ENCODE data around the gene ZNF407. TPM values are rescaled to one million over a fixed set of nuclear protein-coding genes. Genes with fewer than 3 reads are reported as not detected.

Gene ZNF407
- total and polyA plus RNA-seq, 7 donors = 2.4 to 10.2 (median 7.9) TPM

DNA sequence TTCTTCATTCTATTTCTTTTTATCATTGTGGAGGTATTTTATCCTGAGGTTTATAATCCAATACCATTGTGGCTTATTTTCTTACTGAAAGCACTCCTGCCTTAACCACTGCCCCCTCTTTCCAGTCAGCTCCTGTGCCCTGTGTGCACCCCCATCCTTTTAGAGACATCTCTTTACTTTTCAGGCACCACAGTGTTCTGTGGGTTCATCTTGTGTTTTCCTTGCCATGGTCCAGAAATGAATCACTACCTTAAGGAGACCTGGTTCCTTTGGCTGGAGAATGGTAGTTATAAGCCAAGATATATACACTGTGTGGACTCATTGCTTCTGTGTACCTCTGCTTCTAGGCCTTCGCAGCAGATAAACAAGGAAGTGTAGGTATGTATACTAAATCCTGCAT, 332.9 kb downstream of the ZNF407 start:
- H3K4me3 ChIP-seq = no peak overlapping the region
- no peak overlapping the region for H3K27ac ChIP-seq
- intact Hi-C loops (cut with DNase I) = no loop called here
- no peak for DNase-seq
- H3K9me3 ChIP-seq = no peaks in the 10 kb centered on the region
- no peaks in the 10 kb centered on the region for H3K36me3 ChIP-seq (ENCODE audit: insufficient read depth in 1 of 2, low read depth in 1 of 2)
- no peak for ATAC-seq
- 98 to 100% (median 100%) methylated on average over 1 of the region's 1 CpG for WGBS, 3 donors
- no peaks in the 10 kb centered on the region for H3K4me1 ChIP-seq
- no peak for TF ChIP-seq CTCF (IDR thresholded peaks at IDR 0.05)
- no peaks in the 10 kb centered on the region for H3K27me3 ChIP-seq (ENCODE audit: insufficient read depth in 3 of 3, low read length in 2 of 3)

DNA sequence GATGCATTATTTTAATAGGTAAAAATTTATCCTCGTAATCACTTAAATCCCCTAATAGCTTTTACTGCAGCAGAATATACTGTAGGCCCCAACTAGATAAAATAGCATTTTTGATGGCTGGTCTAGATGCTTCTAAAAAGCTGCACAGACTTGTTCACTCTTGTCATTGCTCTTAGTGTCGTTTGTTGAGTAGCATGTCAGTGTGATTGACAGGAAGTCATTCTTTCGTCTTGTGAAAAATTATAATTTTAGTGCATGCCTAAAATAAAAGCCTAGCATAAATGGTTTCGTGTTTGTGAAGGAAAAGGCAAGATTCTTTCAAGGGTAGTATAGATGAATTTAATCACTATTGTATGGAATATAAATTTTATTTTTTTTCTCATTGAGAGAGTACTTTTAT, 336.3 kb downstream of the ZNF407 start:
- 87 to 93% (median 91%) methylated on average over 4 of the region's 4 CpGs for WGBS, 3 donors
- no peaks in the 10 kb centered on the region for H3K27me3 ChIP-seq (ENCODE audit: insufficient read depth in 3 of 3, low read length in 2 of 3)
- H3K9me3 ChIP-seq = no peaks in the 10 kb centered on the region
- no peaks in the 10 kb centered on the region for H3K4me1 ChIP-seq
- intact Hi-C loops (cut with DNase I) = no loop called here
- ATAC-seq = no peak
- no peak for TF ChIP-seq CTCF (IDR thresholded peaks at IDR 0.05)
- DNase-seq = no peak
- no peaks in the 10 kb centered on the region for H3K36me3 ChIP-seq (ENCODE audit: insufficient read depth in 1 of 2, low read depth in 1 of 2)
- H3K27ac ChIP-seq = no peak overlapping the region
- no peak overlapping the region for H3K4me3 ChIP-seq

GRCh38 chr18:74935434-74935833, 337.8 kb downstream of the ZNF407 start:
- TF ChIP-seq CTCF (IDR thresholded peaks at IDR 0.05) = no peak
- 87 to 91% (median 90%) methylated on average over 7 of the region's 7 CpGs for WGBS, 3 donors
- ATAC-seq = no peak

DNA sequence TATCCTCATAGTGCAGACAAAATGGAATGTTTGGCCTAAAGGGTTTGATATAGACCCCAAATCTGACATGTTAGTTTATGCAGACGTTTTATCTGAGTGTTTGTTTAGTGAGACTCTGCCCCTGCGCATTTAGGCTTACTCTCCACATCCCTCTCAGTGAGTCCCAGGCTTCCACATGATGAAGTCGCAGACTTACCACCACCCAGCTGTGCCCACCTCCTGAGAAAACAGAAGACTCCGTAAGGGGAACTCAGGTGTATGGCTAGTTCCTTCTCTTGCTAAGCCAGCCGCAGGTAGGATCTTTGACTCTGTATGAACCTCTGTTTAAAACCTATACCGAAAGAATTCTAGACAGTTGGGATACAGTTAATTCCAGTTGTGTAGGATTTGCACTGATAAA, 338.7 kb downstream of the ZNF407 start:
- ATAC-seq (no peak), DNase-seq (no peak)
- Histone ChIP-seq H3K36me3 (ENCODE audit: insufficient read depth in 1 of 2, low read depth in 1 of 2) (no peaks in the 10 kb centered on the region), H3K9me3 (no peaks in the 10 kb centered on the region), H3K4me1 (no peaks in the 10 kb centered on the region), H3K27ac (no peak overlapping the region), H3K4me3 (no peak overlapping the region), H3K27me3 (ENCODE audit: insufficient read depth in 3 of 3, low read length in 2 of 3) (no peaks in the 10 kb centered on the region)
- TF ChIP-seq CTCF (IDR thresholded peaks at IDR 0.05) = no peak
- 90 to 92% (median 91%) methylated on average over 6 of the region's 6 CpGs for WGBS, 3 donors
- intact Hi-C loops (cut with DNase I) = loop anchor here in 1 of 2 donors (5.0 kb wide), 1 partner anchor 51 kb away; no protein-coding TSS in a partner anchor

More at GRCh38 chr18:74935434-74935833, 337.8 kb downstream of the ZNF407 start:
- H3K27me3 ChIP-seq (ENCODE audit: insufficient read depth in 3 of 3, low read length in 2 of 3) = no peaks in the 10 kb centered on the region
- H3K4me1 ChIP-seq = no peaks in the 10 kb centered on the region
- no peak for DNase-seq
- H3K36me3 ChIP-seq (ENCODE audit: insufficient read depth in 1 of 2, low read depth in 1 of 2) = no peaks in the 10 kb centered on the region
- intact Hi-C loops (cut with DNase I) = loop anchor here in 1 of 2 donors (5.0 kb wide), 1 partner anchor 52 kb away; no protein-coding TSS in a partner anchor
- no peaks in the 10 kb centered on the region for H3K9me3 ChIP-seq
- H3K27ac ChIP-seq = no peak overlapping the region
- no peak overlapping the region for H3K4me3 ChIP-seq

DNA sequence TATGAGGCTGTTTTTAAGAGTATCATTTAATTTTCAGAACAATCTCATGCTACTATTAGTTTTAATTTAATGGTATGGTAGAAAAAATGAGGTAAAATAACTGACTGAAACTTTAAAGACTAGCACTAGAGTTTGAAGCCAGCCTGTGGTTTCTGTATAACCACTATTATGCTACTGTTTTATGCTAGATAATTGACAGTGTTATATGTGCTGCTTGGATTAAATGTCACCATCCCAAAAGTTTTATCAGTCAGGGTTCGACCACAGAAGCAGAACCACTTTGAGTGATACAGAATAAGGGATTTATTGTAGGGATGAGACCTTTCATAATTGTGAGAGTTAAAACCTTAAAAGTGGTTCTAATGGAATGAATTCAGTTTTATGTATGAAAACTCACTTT, 339.6 kb downstream of the ZNF407 start:
- intact Hi-C loops (cut with DNase I) = loop anchor here in 1 of 2 donors (5.0 kb wide), 1 partner anchor 50 kb away; no protein-coding TSS in a partner anchor
- WGBS, 3 donors = 87 to 97% (median 89%) methylated on average over 1 of the region's 1 CpG
- Histone ChIP-seq H3K4me1 (no peaks in the 10 kb centered on the region), H3K9me3 (no peaks in the 10 kb centered on the region), H3K27ac (no peak overlapping the region), H3K27me3 (ENCODE audit: insufficient read depth in 3 of 3, low read length in 2 of 3) (no peaks in the 10 kb centered on the region), H3K4me3 (no peak overlapping the region), H3K36me3 (ENCODE audit: insufficient read depth in 1 of 2, low read depth in 1 of 2) (no peaks in the 10 kb centered on the region)
- DNase-seq (no peak), ATAC-seq (no peak)
- no peak for TF ChIP-seq CTCF (IDR thresholded peaks at IDR 0.05)

All from psoas muscle (tissue), 8 donors.